ENCODE results near the gene NHSL2. TPM values are rescaled to one million over a fixed set of nuclear protein-coding genes. Genes with fewer than 3 reads are reported as not detected.

Gene NHSL2
- total RNA-seq, 1 experiment from 2014 or later = 0.36 TPM

- POLR2A ChIA-PET = interaction anchor here (0.6 to 0.7 kb wide), 3 partner anchors 51 to 131 kb away, joined by 3 to 5 read pairs (median 4); no protein-coding TSS in a partner anchor
- DNase-seq (ENCODE audit: low read depth, low spot score) = no peak
Measured at GRCh38 chrX:72031634-72032033, 121.0 kb downstream of the NHSL2 start.

GRCh38 chrX:72037601-72038000 is 127.0 kb downstream of the NHSL2 start:
- DNase-seq (ENCODE audit: low read depth, low spot score) (no peak), ATAC-seq (no peak)
- Histone ChIP-seq H3K4me3 (ENCODE audit: low read depth in 2 of 2, low read length in 2 of 2) (no peak overlapping the region), H3K27me3 (ENCODE audit: control insufficient read depth, insufficient read depth, low read length) (no peaks in the 10 kb centered on the region), H3K9me3 (ENCODE audit: control insufficient read depth, insufficient read depth, low read depth, low read length) (no peaks in the 10 kb centered on the region), H3K36me3 (ENCODE audit: control insufficient read depth, insufficient read depth, low read length) (no peaks in the 10 kb centered on the region), H3K27ac (ENCODE audit: low read length) (no peak overlapping the region), H3K4me1 (ENCODE audit: control insufficient read depth, insufficient read depth, low read length) (no peaks in the 10 kb centered on the region)
- in situ Hi-C loops (cut with HindIII; ENCODE audit: low pct_unique_long_range_greater_than_20kb, low sequenced_read_pairs) (no loop called here), intact Hi-C loops (cut with micrococcal nuclease; ENCODE audit: unreplicated experiment) (no loop called here)
- BruUV-seq (replicated peaks) = no TSS peak
- TF ChIP-seq REST (IDR thresholded peaks at IDR 0.05; ENCODE audit: insufficient read depth in 1 of 2, low read depth in 2 of 2, low read length in 1 of 2) (no peak), CTCF (IDR thresholded peaks at IDR 0.05) (no peak), TCF7L2 (IDR thresholded peaks at IDR 0.05; ENCODE audit: low read depth, low read length) (no peak), POLR2AphosphoS5 (IDR thresholded peaks at IDR 0.05; ENCODE audit: low read depth, low read length) (no peak), SIN3A (IDR thresholded peaks at IDR 0.05; ENCODE audit: borderline replicate concordance, insufficient read depth, low read depth, low read length) (no peak)
- ChIA-PET CTCF (no interaction called here), POLR2A (no interaction called here)

More at GRCh38 chrX:72031634-72032033, 121.0 kb downstream of the NHSL2 start:
- intact Hi-C loops (cut with micrococcal nuclease; ENCODE audit: unreplicated experiment) (no loop called here), in situ Hi-C loops (cut with HindIII; ENCODE audit: low pct_unique_long_range_greater_than_20kb, low sequenced_read_pairs) (no loop called here)
- BruUV-seq (replicated peaks) = no TSS peak
- no peaks in the 10 kb centered on the region for H3K27me3 ChIP-seq (ENCODE audit: control insufficient read depth, insufficient read depth, low read length)
- no peak for TF ChIP-seq REST (IDR thresholded peaks at IDR 0.05; ENCODE audit: insufficient read depth in 1 of 2, low read depth in 2 of 2, low read length in 1 of 2)
- TF ChIP-seq SIN3A (IDR thresholded peaks at IDR 0.05; ENCODE audit: borderline replicate concordance, insufficient read depth, low read depth, low read length) = no peak
- no peak for TF ChIP-seq CTCF (IDR thresholded peaks at IDR 0.05)
- no peak for TF ChIP-seq TCF7L2 (IDR thresholded peaks at IDR 0.05; ENCODE audit: low read depth, low read length)
- CTCF ChIA-PET = no interaction called here
- ATAC-seq = no peak
- H3K9me3 ChIP-seq (ENCODE audit: control insufficient read depth, insufficient read depth, low read depth, low read length) = no peaks in the 10 kb centered on the region
- H3K4me1 ChIP-seq (ENCODE audit: control insufficient read depth, insufficient read depth, low read length) = peaks cover 17% of the 10 kb centered on the region
- no peaks in the 10 kb centered on the region for H3K36me3 ChIP-seq (ENCODE audit: control insufficient read depth, insufficient read depth, low read length)
- H3K27ac ChIP-seq (ENCODE audit: low read length) = no peak overlapping the region
- no peak overlapping the region for H3K4me3 ChIP-seq (ENCODE audit: low read depth in 2 of 2, low read length in 2 of 2)

All from Panc1 (cell line).